ENCODE data around the gene KCND3. TPM values are rescaled to one million over a fixed set of nuclear protein-coding genes. Genes with fewer than 3 reads are reported as not detected.

KCND3 gene
- total RNA-seq, 1 experiment from 2014 or later, result 0.15 TPM

DNA sequence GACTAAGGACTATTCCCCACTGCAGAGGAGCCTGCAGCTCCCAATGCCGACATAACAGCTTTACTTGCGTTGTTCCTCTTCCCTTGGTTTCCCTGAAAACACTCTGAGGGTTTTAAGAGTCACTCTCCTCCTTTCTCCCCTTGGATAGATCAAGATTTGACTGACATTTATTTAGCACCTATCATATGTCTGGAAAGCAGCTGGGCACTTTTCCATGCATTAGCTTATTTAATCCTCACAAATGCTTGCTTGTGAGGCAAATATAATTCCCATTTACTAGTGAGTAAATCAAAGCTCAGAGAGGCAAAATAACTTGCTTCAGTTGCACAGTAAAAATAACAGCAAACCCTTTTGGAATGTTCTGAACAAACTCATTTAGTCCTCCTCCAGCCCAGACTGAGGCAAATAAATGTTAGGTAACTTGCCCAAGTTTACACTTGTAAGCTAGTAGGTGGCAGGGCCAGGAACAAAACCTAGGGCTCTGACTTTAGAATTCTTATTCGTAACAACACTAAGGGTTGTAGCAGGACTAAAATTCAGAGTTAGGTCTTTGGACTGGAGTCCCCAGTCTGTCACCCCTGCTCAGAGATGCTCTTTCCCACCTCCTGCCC lies 81.4 kb downstream of the KCND3 start:
- Histone ChIP-seq H2BK120ac (ENCODE audit: low read depth, low read length, poor library complexity, severe bottlenecking) (no peak overlapping the region), H2BK15ac (ENCODE audit: low read depth, low read length) (no peak overlapping the region), H3K27me3 (ENCODE audit: insufficient read depth, low read length) (no peaks in the 10 kb centered on the region; the same call in 1 of the 2 replicates), H3K79me1 (ENCODE audit: insufficient read depth, low read depth, low read length, poor library complexity, severe bottlenecking) (no peaks in the 10 kb centered on the region), H3K4me2 (ENCODE audit: insufficient read depth, insufficient read length, low read length) (no peak overlapping the region), H3K9me3 (ENCODE audit: control insufficient read depth, low read depth, low read length) (no peaks in the 10 kb centered on the region), H2BK20ac (ENCODE audit: low read depth, low read length, poor library complexity, severe bottlenecking) (no peak overlapping the region), H3K18ac (ENCODE audit: insufficient read length, low read depth, low read length) (no peak overlapping the region), H3T11ph (ENCODE audit: low read length) (no peak overlapping the region), H2AFZ (ENCODE audit: low read length) (no peak overlapping the region), H4K8ac (replicated peaks; ENCODE audit: insufficient read length, low read depth, low read length) (no peak overlapping the region), H3K4ac (ENCODE audit: low read depth, low read length) (no peak overlapping the region), H4K91ac (ENCODE audit: insufficient read length, low read depth, low read length) (no peak overlapping the region), H2BK5ac (ENCODE audit: insufficient read length, low read length) (no peak overlapping the region), H4K20me1 (ENCODE audit: control insufficient read depth, insufficient read depth, insufficient read length) (no peaks in the 10 kb centered on the region), H3K14ac (ENCODE audit: insufficient read depth, low read length) (no peak overlapping the region), H3K4me1 (ENCODE audit: insufficient read depth, low read length) (peaks cover 5% of the 10 kb centered on the region; the same call in 1 of the 2 replicates), H2AK5ac (ENCODE audit: insufficient read length, low read length) (no peak overlapping the region), H3K23ac (ENCODE audit: insufficient read length, low read depth, low read length) (no peak overlapping the region), H3K79me2 (ENCODE audit: insufficient read depth, low read length) (no peaks in the 10 kb centered on the region), H3K27ac (ENCODE audit: insufficient read length, low read depth, low read length) (no peak overlapping the region), H3K56ac (ENCODE audit: insufficient read length, low read depth, low read length) (no peak overlapping the region), H4K5ac (ENCODE audit: insufficient read length, low read depth, low read length) (no peak overlapping the region), H3K23me2 (ENCODE audit: insufficient read length, low read depth, low read length, poor library complexity, severe bottlenecking) (no peaks in the 10 kb centered on the region), H2BK12ac (ENCODE audit: insufficient read length, low read depth, low read length) (no peak overlapping the region), H3K9ac (ENCODE audit: extremely low read depth, insufficient read length, low read length) (no peak overlapping the region)
- H3K27me3 Mint-ChIP-seq (ENCODE audit: low read depth), result peaks cover 41% of the 10 kb centered on the region
- whole genome bisulfite sequencing (ENCODE audit: extremely low coverage, insufficient read length, low lambda C conversion rate), result no CpG with 5 or more reads among the region's 3 CpGs
- peaks cover 38 to 42% of the 10 kb centered on the region in 2 experiments for H3K4me1 Mint-ChIP-seq
- H3K36me3 Mint-ChIP-seq (ENCODE audit: insufficient read depth in 1 of 3, low read depth in 3 of 3), result no peaks in the 10 kb centered on the region
- TF ChIP-seq, protein P1, sequence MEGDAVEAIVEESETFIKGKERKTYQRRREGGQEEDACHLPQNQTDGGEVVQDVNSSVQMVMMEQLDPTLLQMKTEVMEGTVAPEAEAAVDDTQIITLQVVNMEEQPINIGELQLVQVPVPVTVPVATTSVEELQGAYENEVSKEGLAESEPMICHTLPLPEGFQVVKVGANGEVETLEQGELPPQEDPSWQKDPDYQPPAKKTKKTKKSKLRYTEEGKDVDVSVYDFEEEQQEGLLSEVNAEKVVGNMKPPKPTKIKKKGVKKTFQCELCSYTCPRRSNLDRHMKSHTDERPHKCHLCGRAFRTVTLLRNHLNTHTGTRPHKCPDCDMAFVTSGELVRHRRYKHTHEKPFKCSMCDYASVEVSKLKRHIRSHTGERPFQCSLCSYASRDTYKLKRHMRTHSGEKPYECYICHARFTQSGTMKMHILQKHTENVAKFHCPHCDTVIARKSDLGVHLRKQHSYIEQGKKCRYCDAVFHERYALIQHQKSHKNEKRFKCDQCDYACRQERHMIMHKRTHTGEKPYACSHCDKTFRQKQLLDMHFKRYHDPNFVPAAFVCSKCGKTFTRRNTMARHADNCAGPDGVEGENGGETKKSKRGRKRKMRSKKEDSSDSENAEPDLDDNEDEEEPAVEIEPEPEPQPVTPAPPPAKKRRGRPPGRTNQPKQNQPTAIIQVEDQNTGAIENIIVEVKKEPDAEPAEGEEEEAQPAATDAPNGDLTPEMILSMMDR (conservative IDR thresholded peaks at IDR 0.05), result no peak
- H3K4me3 Mint-ChIP-seq, result no peak overlapping the region
- H3K27ac Mint-ChIP-seq, result no peak overlapping the region
- no peaks in the 10 kb centered on the region; a peak in 1 of 5 replicates for H3K9me3 Mint-ChIP-seq
- no peak for DNase-seq

Measured in H9 (cell line).